H9 (cell line): Measurements from ENCODE around the gene MAD1L1. TPM values are rescaled to one million over a fixed set of nuclear protein-coding genes. Genes with fewer than 3 reads are reported as not detected.

Experiments used
- DNase-seq: peaks from one replicate; pipeline ENCODE4 v3.0.0-alpha.2; 2017
- H2AFZ ChIP-seq: one replicate; pipeline ENCODE4 v1.6.1; 2013; ENCODE audit warnings: mild to moderate bottlenecking, low read length, control low read depth, moderate library complexity
- H2AK5ac ChIP-seq: 2 replicates; pipeline ENCODE4 v1.6.1; 2013; ENCODE audit warnings: low read length, control low read depth, mixed read lengths; ENCODE audit not compliant: insufficient read length
- H2BK120ac ChIP-seq: one replicate; pipeline ENCODE4 v1.6.1; 2013; ENCODE audit warnings: low read depth, mild to moderate bottlenecking, low read length, control low read depth, inconsistent platforms; ENCODE audit not compliant: poor library complexity, severe bottlenecking
- H2BK12ac ChIP-seq: 2 replicates; pipeline ENCODE4 v1.6.1; 2013; ENCODE audit warnings: low read length, control low read depth, mixed read lengths, low read depth; ENCODE audit not compliant: insufficient read length
- H2BK15ac ChIP-seq: 2 replicates; pipeline ENCODE4 v1.6.1; 2013; ENCODE audit warnings: low read depth, low read length, control low read depth
- H2BK20ac ChIP-seq: one replicate; pipeline ENCODE4 v1.6.1; 2013; ENCODE audit warnings: low read depth, mild to moderate bottlenecking, low read length, control low read depth, inconsistent platforms; ENCODE audit not compliant: poor library complexity, severe bottlenecking
- H2BK5ac ChIP-seq: 2 replicates; pipeline ENCODE4 v1.6.1; 2013; ENCODE audit warnings: low read length, control low read depth, mixed read lengths; ENCODE audit not compliant: insufficient read length
- H3K14ac ChIP-seq: 2 replicates; pipeline ENCODE4 v1.6.1; 2013; ENCODE audit warnings: low read length, control low read depth; ENCODE audit not compliant: insufficient read depth
- H3K18ac ChIP-seq: 2 replicates; pipeline ENCODE4 v1.6.1; 2013; ENCODE audit warnings: low read depth, mild to moderate bottlenecking, mixed read lengths, low read length, control low read depth; ENCODE audit not compliant: insufficient read length
- H3K23ac ChIP-seq: 2 replicates; pipeline ENCODE4 v1.6.1; 2013; ENCODE audit warnings: low read length, control low read depth, mixed read lengths, low read depth; ENCODE audit not compliant: insufficient read length
- H3K23me2 ChIP-seq: 2 replicates; pipeline ENCODE4 v1.6.1; 2013; ENCODE audit warnings: low read depth, mild to moderate bottlenecking, mixed read lengths, low read length, control low read depth; ENCODE audit not compliant: insufficient read length, poor library complexity, severe bottlenecking
- H3K27ac ChIP-seq: 2 replicates; pipeline ENCODE4 v1.5.1; 2013; ENCODE audit warnings: low read length, control low read depth, mixed read lengths, low read depth; ENCODE audit not compliant: insufficient read length
- H3K27me3 ChIP-seq: 2 replicates; pipeline ENCODE4 v1.6.1; 2013; ENCODE audit warnings: low read length, control low read depth, inconsistent platforms; ENCODE audit not compliant: insufficient read depth
- H3K4ac ChIP-seq: 2 replicates; pipeline ENCODE4 v1.6.1; 2013; ENCODE audit warnings: low read depth, mild to moderate bottlenecking, control low read depth, inconsistent platforms, low read length, moderate library complexity
- H3K4me1 ChIP-seq: 2 replicates; pipeline ENCODE4 v1.6.1; 2013; ENCODE audit warnings: low read length, control low read depth, inconsistent platforms; ENCODE audit not compliant: insufficient read depth
- H3K4me2 ChIP-seq: 2 replicates; pipeline ENCODE4 v1.6.1; 2013; ENCODE audit warnings: low read length, control low read depth, mixed read lengths; ENCODE audit not compliant: insufficient read length, insufficient read depth
- H3K56ac ChIP-seq: 2 replicates; pipeline ENCODE4 v1.6.1; 2013; ENCODE audit warnings: low read depth, mild to moderate bottlenecking, mixed read lengths, low read length, control low read depth; ENCODE audit not compliant: insufficient read length
- H3K79me1 ChIP-seq: 2 replicates; pipeline ENCODE4 v1.6.1; 2013; ENCODE audit warnings: low read depth, mild to moderate bottlenecking, moderate library complexity, low read length, control low read depth, inconsistent platforms; ENCODE audit not compliant: insufficient read depth, poor library complexity, severe bottlenecking
- H3K79me2 ChIP-seq: 2 replicates; pipeline ENCODE4 v1.6.1; 2013; ENCODE audit warnings: low read length, control low read depth, inconsistent platforms; ENCODE audit not compliant: insufficient read depth
- H3K9ac ChIP-seq: 2 replicates; pipeline ENCODE4 v1.6.1; 2013; ENCODE audit warnings: low read length, control low read depth, mixed read lengths; ENCODE audit not compliant: insufficient read length; ENCODE audit errors: extremely low read depth
- H3K9me3 ChIP-seq: one replicate; pipeline ENCODE4 v1.6.1; 2013; ENCODE audit warnings: low read depth, low read length, inconsistent platforms; ENCODE audit not compliant: control insufficient read depth
- H3T11ph ChIP-seq: one replicate; pipeline ENCODE4 v1.6.1; 2013; ENCODE audit warnings: mild to moderate bottlenecking, low read length, control low read depth, inconsistent platforms
- H4K20me1 ChIP-seq: one replicate; pipeline ENCODE4 v1.6.1; 2013; ENCODE audit not compliant: control insufficient read depth, insufficient read length, insufficient read depth
- H4K5ac ChIP-seq: 2 replicates; pipeline ENCODE4 v1.6.1; 2013; ENCODE audit warnings: low read depth, mild to moderate bottlenecking, mixed read lengths, low read length, control low read depth; ENCODE audit not compliant: insufficient read length
- H4K8ac ChIP-seq: replicated peaks from 2 replicates; pipeline ENCODE4 v1.6.1; 2013; ENCODE audit warnings: low read length, control low read depth, mixed read lengths, low read depth; ENCODE audit not compliant: insufficient read length
- H4K91ac ChIP-seq: 2 replicates; pipeline ENCODE4 v1.6.1; 2013; ENCODE audit warnings: low read depth, mild to moderate bottlenecking, moderate library complexity, mixed read lengths, low read length, control low read depth; ENCODE audit not compliant: insufficient read length
- H3K27ac Mint-ChIP-seq, 3 experiments: 2 replicates in 2 of 3; 3 replicates in 1 of 3; pipeline ENCODE4 v1.8.0; 2020 to 2021; ENCODE audit warnings: mixed read lengths in 3 of 3, mild to moderate bottlenecking in 1 of 3, moderate library complexity in 1 of 3
- H3K27me3 Mint-ChIP-seq: 2 replicates; pipeline ENCODE4 v1.8.0; 2021; ENCODE audit warnings: low read depth, mild to moderate bottlenecking, moderate library complexity, mixed read lengths
- H3K36me3 Mint-ChIP-seq, 3 experiments: 2 replicates in 2 of 3; 3 replicates in 1 of 3; pipeline ENCODE4 v1.8.0; 2020 to 2021; ENCODE audit warnings: low read depth in 3 of 3, mixed read lengths in 3 of 3; ENCODE audit not compliant: insufficient read depth in 1 of 3
- H3K4me1 Mint-ChIP-seq, 2 experiments: 2 replicates each; pipeline ENCODE4 v1.8.0; 2020; ENCODE audit warnings: mixed read lengths in 2 of 2
- H3K4me3 Mint-ChIP-seq, 2 experiments: 2 replicates in 1 of 2; 3 replicates in 1 of 2; pipeline ENCODE4 v1.8.0; 2020 to 2021; ENCODE audit warnings: mild to moderate bottlenecking in 2 of 2, mixed read lengths in 2 of 2, moderate library complexity in 1 of 2
- H3K9me3 Mint-ChIP-seq, 2 experiments: 2 replicates in 1 of 2; 3 replicates in 1 of 2; pipeline ENCODE4 v1.8.0; 2020; ENCODE audit warnings: mild to moderate bottlenecking in 2 of 2, mixed read lengths in 2 of 2, moderate library complexity in 1 of 2
- WGBS: extraction: QIAGEN DNeasy Blood & Tissue Kit; methylation state at CpG from one replicate; pipeline ENCODE4 v1.1.7; 2013; ENCODE audit warnings: missing lambda C conversion rate, low lambda C conversion rate, mixed read lengths; ENCODE audit not compliant: insufficient read length; ENCODE audit errors: extremely low coverage; 5-methylcytosine and 5-hydroxymethylcytosine counted together
- total RNA-seq: library from RNA; stranded (reverse); gene quantifications from 2 replicates; pipeline ENCODE4 v1.2.1, GENCODE V29; 2021
- TF ChIP-seq, protein P1 (sequence below): fragments of 200-600 bp; sonication (generic); conservative IDR thresholded peaks from 3 replicates; pipeline ENCODE4 v1.8.0; 2021; ENCODE audit warnings: antibody characterized with exemption, mild to moderate bottlenecking

The MAD1L1 gene
- total RNA-seq, 1 experiment from 2014 or later = 39.0 TPM

DNA sequence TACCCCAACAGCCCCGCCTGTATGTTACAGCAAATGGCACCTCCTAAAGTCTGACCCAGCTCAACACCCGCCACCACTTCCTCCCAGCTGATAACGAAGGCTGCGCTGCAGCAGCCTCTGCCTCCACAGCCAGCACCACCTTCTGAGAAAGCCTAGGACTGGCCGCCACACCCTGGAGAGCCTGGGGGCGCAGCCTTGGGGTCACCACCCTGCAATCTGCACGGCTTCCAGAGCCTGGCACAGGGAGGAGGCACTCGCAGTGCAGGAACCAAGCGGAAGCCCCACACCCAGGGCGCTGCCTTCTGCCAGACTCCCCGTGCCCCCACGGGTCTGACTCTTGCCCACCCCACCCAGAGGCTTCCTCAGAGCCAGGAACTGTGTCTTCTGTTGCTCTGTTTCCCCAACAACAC lies 112.5 kb downstream of the MAD1L1 start:
- no peaks in the 10 kb centered on the region; the same call in 1 of the 2 replicates for H3K27me3 Mint-ChIP-seq
- H3K9ac ChIP-seq = no peak overlapping the region
- H2BK15ac ChIP-seq = no peak overlapping the region
- no peak overlapping the region for H2AFZ ChIP-seq
- no peak overlapping the region for H3K4me2 ChIP-seq
- H3K9me3 Mint-ChIP-seq = no peaks in the 10 kb centered on the region
- no peak overlapping the region for H2BK5ac ChIP-seq
- H3K56ac ChIP-seq = no peak overlapping the region
- H3T11ph ChIP-seq = no peak overlapping the region
- no peak overlapping the region for H2AK5ac ChIP-seq
- TF ChIP-seq, protein P1, sequence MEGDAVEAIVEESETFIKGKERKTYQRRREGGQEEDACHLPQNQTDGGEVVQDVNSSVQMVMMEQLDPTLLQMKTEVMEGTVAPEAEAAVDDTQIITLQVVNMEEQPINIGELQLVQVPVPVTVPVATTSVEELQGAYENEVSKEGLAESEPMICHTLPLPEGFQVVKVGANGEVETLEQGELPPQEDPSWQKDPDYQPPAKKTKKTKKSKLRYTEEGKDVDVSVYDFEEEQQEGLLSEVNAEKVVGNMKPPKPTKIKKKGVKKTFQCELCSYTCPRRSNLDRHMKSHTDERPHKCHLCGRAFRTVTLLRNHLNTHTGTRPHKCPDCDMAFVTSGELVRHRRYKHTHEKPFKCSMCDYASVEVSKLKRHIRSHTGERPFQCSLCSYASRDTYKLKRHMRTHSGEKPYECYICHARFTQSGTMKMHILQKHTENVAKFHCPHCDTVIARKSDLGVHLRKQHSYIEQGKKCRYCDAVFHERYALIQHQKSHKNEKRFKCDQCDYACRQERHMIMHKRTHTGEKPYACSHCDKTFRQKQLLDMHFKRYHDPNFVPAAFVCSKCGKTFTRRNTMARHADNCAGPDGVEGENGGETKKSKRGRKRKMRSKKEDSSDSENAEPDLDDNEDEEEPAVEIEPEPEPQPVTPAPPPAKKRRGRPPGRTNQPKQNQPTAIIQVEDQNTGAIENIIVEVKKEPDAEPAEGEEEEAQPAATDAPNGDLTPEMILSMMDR = no peak
- H3K79me2 ChIP-seq = no peaks in the 10 kb centered on the region
- no peak overlapping the region for H3K4ac ChIP-seq
- H3K27ac ChIP-seq = no peak overlapping the region
- H3K23ac ChIP-seq = no peak overlapping the region
- no peak overlapping the region for H3K4me3 Mint-ChIP-seq
- H3K36me3 Mint-ChIP-seq = peaks cover under 1 to 4% (median 2%) of the 10 kb centered on the region in 3 experiments; a peak in 3 of 7 replicates
- no peak overlapping the region for H2BK120ac ChIP-seq
- WGBS = no CpG with 5 or more reads among the region's 12 CpGs
- no peak overlapping the region for H2BK12ac ChIP-seq
- H3K4me1 ChIP-seq = no peaks in the 10 kb centered on the region
- no peaks in the 10 kb centered on the region for H4K20me1 ChIP-seq
- no peak overlapping the region for H4K5ac ChIP-seq
- H4K8ac ChIP-seq = no peak overlapping the region
- H3K27ac Mint-ChIP-seq = peak overlapping the region; percentile 72 to 96 (median 94); a peak in 5 of 7 replicates
- H3K14ac ChIP-seq = no peak overlapping the region
- H2BK20ac ChIP-seq = no peak overlapping the region
- no peak overlapping the region for H3K18ac ChIP-seq
- H3K9me3 ChIP-seq = no peaks in the 10 kb centered on the region
- H4K91ac ChIP-seq = no peak overlapping the region
- no peaks in the 10 kb centered on the region for H3K79me1 ChIP-seq
- H3K4me1 Mint-ChIP-seq = no peaks in the 10 kb centered on the region
- H3K23me2 ChIP-seq = no peaks in the 10 kb centered on the region
- DNase-seq = no peak
- H3K27me3 ChIP-seq = no peaks in the 10 kb centered on the region
